Neural cell (in vitro differentiated cells): ENCODE results near the gene NUDCD3. TPM values are rescaled to one million over a fixed set of nuclear protein-coding genes. Genes with fewer than 3 reads are reported as not detected.

Experiments
- H2AFZ ChIP-seq: fragments of 200-600, 300-800 bp; sonication (generic), shearing (Covaris generic); 2 replicates; pipeline ENCODE4 v1.6.0; 2014; ENCODE audit warnings: low read depth, mild to moderate bottlenecking, antibody characterized with exemption, low read length, moderate library complexity
- H3F3A ChIP-seq: fragments of 200-600 bp; shearing (Covaris generic); 2 replicates; pipeline ENCODE4 v1.6.1; 2016; ENCODE audit warnings: mild to moderate bottlenecking, moderate library complexity, mixed read lengths, antibody characterized with exemption, low read length; ENCODE audit not compliant: insufficient read depth, poor library complexity, severe bottlenecking
- H3K27ac ChIP-seq: fragments of 200-600, 300-800 bp; sonication (generic), shearing (Covaris generic); 2 replicates; pipeline ENCODE4 v1.5.1; 2014; ENCODE audit warnings: mild to moderate bottlenecking, low read length, moderate library complexity
- H3K27me3 ChIP-seq: fragments of 300-800, 200-600 bp; sonication (generic), shearing (Covaris generic); 2 replicates; pipeline ENCODE4 v1.6.0; 2014; ENCODE audit warnings: mild to moderate bottlenecking, low read depth, low read length, moderate library complexity; ENCODE audit not compliant: insufficient read depth
- H3K36me3 ChIP-seq: fragments of 300-800, 200-600 bp; sonication (generic), shearing (Covaris generic); 2 replicates; pipeline ENCODE4 v1.5.1; 2014; ENCODE audit warnings: mild to moderate bottlenecking, antibody characterized with exemption, low read length, moderate library complexity; ENCODE audit not compliant: insufficient read depth
- H3K4me2 ChIP-seq: fragments of 300-800, 200-600 bp; sonication (generic), shearing (Covaris generic); 2 replicates; pipeline ENCODE4 v1.6.0; 2014; ENCODE audit warnings: mild to moderate bottlenecking, low read length
- H3K4me3 ChIP-seq: fragments of 300-800, 200-600 bp; sonication (generic), shearing (Covaris generic); 2 replicates; pipeline ENCODE4 v1.5.1; 2014; ENCODE audit warnings: mild to moderate bottlenecking, low read length, moderate library complexity
- H3K79me2 ChIP-seq: fragments of 200-600 bp; shearing (Covaris generic); replicated peaks from 2 replicates; pipeline ENCODE4 v1.6.0; 2014; ENCODE audit warnings: mild to moderate bottlenecking, low read length, moderate library complexity; ENCODE audit not compliant: insufficient read depth
- H3K9ac ChIP-seq: fragments of 300-800, 200-600 bp; sonication (generic), shearing (Covaris generic); 2 replicates; pipeline ENCODE4 v1.6.1; 2016; ENCODE audit warnings: mild to moderate bottlenecking, low read length, mixed read lengths
- H3K9me2 ChIP-seq: fragments of 200-600 bp; shearing (Covaris generic); 2 replicates; pipeline ENCODE4 v1.6.1; 2016; ENCODE audit warnings: mild to moderate bottlenecking, low read length, mixed read lengths; ENCODE audit not compliant: insufficient read depth
- H3K9me3 ChIP-seq: fragments of 200-600, 300-800 bp; sonication (generic), shearing (Covaris generic); 2 replicates; pipeline ENCODE4 v1.6.1; 2016; ENCODE audit warnings: mild to moderate bottlenecking, mixed run types, low read length, moderate library complexity, mixed read lengths
- H4K20me1 ChIP-seq: fragments of 200-600 bp; shearing (Covaris generic); 2 replicates; pipeline ENCODE4 v1.6.1; 2016; ENCODE audit warnings: mild to moderate bottlenecking, mixed run types; ENCODE audit not compliant: insufficient read depth
- CTCF ChIP-seq: fragments of 450-650 bp; IDR thresholded peaks from 2 replicates; pipeline ENCODE4 v1.5.1; 2014; ENCODE audit warnings: antibody characterized with exemption, mild to moderate bottlenecking, moderate library complexity; ENCODE audit not compliant: poor library complexity, severe bottlenecking
- EP300 ChIP-seq: fragments of 450-650 bp; conservative IDR thresholded peaks from 2 replicates; pipeline ENCODE4 v1.6.1; 2014; ENCODE audit warnings: antibody characterized with exemption, mild to moderate bottlenecking, moderate library complexity; ENCODE audit not compliant: poor library complexity, severe bottlenecking
- EZH2 ChIP-seq: fragments of 200-600, 300-800 bp; shearing (Covaris generic), sonication (generic); IDR thresholded peaks from 2 replicates; pipeline ENCODE4 v1.6.1; 2014; ENCODE audit warnings: antibody characterized with exemption, low read length, borderline replicate concordance, mild to moderate bottlenecking; ENCODE audit not compliant: insufficient read depth, poor library complexity, severe bottlenecking
- MXI1 ChIP-seq: fragments of 450-650 bp; conservative IDR thresholded peaks from 2 replicates; pipeline ENCODE4 v1.6.1; 2014; ENCODE audit warnings: antibody characterized with exemption, mild to moderate bottlenecking; ENCODE audit not compliant: poor library complexity, severe bottlenecking
- POLR2AphosphoS5 ChIP-seq: IDR thresholded peaks from 2 replicates; pipeline ENCODE4 v1.6.1; 2012
- RAD21 ChIP-seq: fragments of 450-650 bp; conservative IDR thresholded peaks from 2 replicates; pipeline ENCODE4 v1.6.1; 2014; ENCODE audit warnings: antibody characterized with exemption, mild to moderate bottlenecking, moderate library complexity
- REST ChIP-seq: IDR thresholded peaks from 2 replicates; pipeline ENCODE4 v1.6.1; 2012; ENCODE audit warnings: borderline replicate concordance
- SMC3 ChIP-seq: fragments of 450-650 bp; conservative IDR thresholded peaks from 2 replicates; pipeline ENCODE4 v1.6.1; 2014; ENCODE audit warnings: antibody characterized with exemption, mild to moderate bottlenecking, moderate library complexity; ENCODE audit not compliant: poor library complexity
- TAF1 ChIP-seq: IDR thresholded peaks from 2 replicates; pipeline ENCODE4 v1.6.1; 2012; ENCODE audit warnings: low read depth
- polyA plus RNA-seq: library from polyadenylated mRNA; depleted of rRNA; stranded (reverse); fragments of >200 nt; gene quantifications from 2 replicates; pipeline ENCODE4 v1.2.3, GENCODE V29; 2014

The NUDCD3 gene
- polyA plus RNA-seq, 1 donor from 2014 or later: 69.9 TPM

- Histone ChIP-seq H3K9me3 (no peaks in the 10 kb centered on the region), H3K9ac (no peak overlapping the region), H3K36me3 (no peaks in the 10 kb centered on the region), H2AFZ (no peak overlapping the region), H4K20me1 (no peaks in the 10 kb centered on the region), H3K27me3 (no peaks in the 10 kb centered on the region), H3K9me2 (no peaks in the 10 kb centered on the region), H3K27ac (no peak overlapping the region), H3F3A (no peaks in the 10 kb centered on the region), H3K4me3 (no peak overlapping the region), H3K4me2 (no peak overlapping the region), H3K79me2 (no peaks in the 10 kb centered on the region)
- TF ChIP-seq CTCF: no peak
- no peak for TF ChIP-seq MXI1
- no peak for TF ChIP-seq EP300
- TF ChIP-seq RAD21: no peak
- TF ChIP-seq TAF1: no peak
- no peak for TF ChIP-seq EZH2
- TF ChIP-seq SMC3: no peak
- TF ChIP-seq POLR2AphosphoS5: no peak
- TF ChIP-seq REST: no peak
Measured at GRCh38 chr7:44392618-44393010, 97.8 kb downstream of the NUDCD3 start.

- no peaks in the 10 kb centered on the region for H3K36me3 ChIP-seq
- no peak overlapping the region for H3K4me2 ChIP-seq
- H3K27ac ChIP-seq: no peak overlapping the region
- H3K79me2 ChIP-seq: no peaks in the 10 kb centered on the region
- TF ChIP-seq POLR2AphosphoS5 (no peak), REST (no peak), EZH2 (no peak), SMC3 (no peak), TAF1 (no peak), EP300 (no peak), MXI1 (no peak), CTCF (no peak), RAD21 (no peak)
- no peak overlapping the region for H3K4me3 ChIP-seq
- no peaks in the 10 kb centered on the region for H3K9me2 ChIP-seq
- no peak overlapping the region for H2AFZ ChIP-seq
- H3K9ac ChIP-seq: no peak overlapping the region
- H3K27me3 ChIP-seq: no peaks in the 10 kb centered on the region
- H3F3A ChIP-seq: no peaks in the 10 kb centered on the region
- no peaks in the 10 kb centered on the region for H3K9me3 ChIP-seq
- no peaks in the 10 kb centered on the region for H4K20me1 ChIP-seq
Measured at GRCh38 chr7:44391746-44392617, 98.5 kb downstream of the NUDCD3 start.
